SU-DHL-6 (cell line): ENCODE results near the gene GPR148.

Experiments
- CTCF ChIP-seq: fragments of 200-600 bp; sonication (generic); IDR thresholded peaks from one replicate; pipeline ENCODE4 v1.5.1; 2017; ENCODE audit warnings: antibody characterized with exemption, mild to moderate bottlenecking, low read length, moderate library complexity; ENCODE audit not compliant: insufficient read depth, poor library complexity, severe bottlenecking
- EZH2phosphoT487 ChIP-seq: fragments of 200-600 bp; sonication (generic), shearing (Covaris generic); conservative IDR thresholded peaks from 2 replicates; pipeline ENCODE4 v1.6.1; 2018; ENCODE audit warnings: mild to moderate bottlenecking, antibody characterized with exemption, low read length, moderate library complexity, mixed read lengths

DNA sequence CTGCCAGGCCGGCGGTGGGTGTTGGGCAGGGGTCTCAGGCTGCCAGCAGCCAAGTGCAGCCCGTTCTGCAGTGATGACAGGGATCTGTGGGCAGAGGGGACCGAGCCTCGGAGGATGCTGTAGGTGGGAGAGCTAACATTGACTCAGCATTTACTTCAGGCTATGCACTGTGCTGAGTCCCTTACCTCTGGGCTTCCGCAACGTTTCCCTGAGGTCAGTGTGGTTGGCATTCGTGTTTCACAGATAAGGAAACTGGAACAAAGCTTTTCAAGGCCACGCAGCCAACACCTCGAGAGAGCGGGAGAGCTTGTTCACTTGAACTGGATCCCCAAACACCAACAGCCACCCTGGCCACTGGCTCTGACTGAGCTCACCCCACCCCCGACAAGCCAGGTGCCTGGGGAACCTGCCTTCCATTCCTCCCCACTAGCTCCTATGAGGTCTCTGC, 839 bp upstream of the GPR148 start:
- TF ChIP-seq CTCF: no peak
- TF ChIP-seq EZH2phosphoT487: no peak
